ENCODE measurements around the gene WSCD1. TPM values are rescaled to one million over a fixed set of nuclear protein-coding genes. Genes with fewer than 3 reads are reported as not detected.

Gene WSCD1
- total and polyA plus RNA-seq, 2 donors (not counting 1 experiment from before 2014, with no cell fraction given) = not detected

DNA sequence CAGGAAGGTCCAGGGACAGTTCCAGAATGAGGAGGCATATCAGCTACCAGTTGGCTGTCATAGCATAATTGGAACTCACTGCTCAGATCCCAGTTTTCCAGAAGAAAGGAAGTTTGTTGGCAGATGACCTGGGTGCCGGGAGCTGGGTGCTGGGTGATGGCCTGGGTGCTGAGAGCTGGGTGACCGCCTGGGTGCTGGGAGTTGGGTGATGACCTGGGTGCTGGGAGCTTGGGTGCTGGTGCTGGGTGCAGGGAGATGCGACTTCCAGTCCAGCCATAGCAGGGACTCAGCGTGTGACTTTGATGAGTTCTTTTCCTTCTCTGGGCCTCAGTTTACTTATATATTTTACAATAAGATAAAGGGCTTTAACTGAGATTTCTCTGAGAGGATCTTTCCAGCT is 18.0 kb downstream of the WSCD1 start:
- Histone ChIP-seq H3K4me1 (ENCODE audit: control insufficient read depth in 2 of 2, insufficient read depth in 2 of 2, low read length in 2 of 2) (no peaks in the 10 kb centered on the region), H3K9me3 (ENCODE audit: control extremely low read depth in 1 of 3, control insufficient read depth in 2 of 3, insufficient read depth in 1 of 3, low read length in 2 of 3) (no peaks in the 10 kb centered on the region), H3K4me3 (ENCODE audit: control extremely low read depth in 1 of 5, extremely low read depth in 1 of 5, insufficient read depth in 1 of 5, low read depth in 2 of 5, low read length in 4 of 5) (no peak overlapping the region), H3K27me3 (replicated peaks in 1 of 4; ENCODE audit: control extremely low read depth in 1 of 4, control insufficient read depth in 3 of 4, insufficient read depth in 4 of 4, low read length in 3 of 4) (no peaks in the 10 kb centered on the region), H3K27ac (ENCODE audit: low read length in 2 of 2) (no peak overlapping the region), H3K9ac (ENCODE audit: low read length) (no peak overlapping the region), H3K4me2 (replicated peaks; ENCODE audit: low read depth, low read length, poor library complexity, severe bottlenecking) (no peak overlapping the region), H3K79me2 (ENCODE audit: control insufficient read depth, insufficient read depth, low read length) (no peaks in the 10 kb centered on the region), H4K20me1 (ENCODE audit: control insufficient read depth, insufficient read depth, low read length, poor library complexity, severe bottlenecking) (no peaks in the 10 kb centered on the region), H3K36me3 (replicated peaks in 1 of 2; ENCODE audit: control extremely low read depth in 1 of 2, control insufficient read depth in 1 of 2, extremely low read depth in 1 of 2, insufficient read depth in 2 of 2, low read length in 1 of 2) (no peaks in the 10 kb centered on the region), H2AFZ (ENCODE audit: insufficient read depth, low read depth, low read length, poor library complexity, severe bottlenecking) (no peak overlapping the region)
- DNase-seq (no peak), ATAC-seq (ENCODE audit: low read depth) (no peak)
- TF ChIP-seq, protein P1, sequence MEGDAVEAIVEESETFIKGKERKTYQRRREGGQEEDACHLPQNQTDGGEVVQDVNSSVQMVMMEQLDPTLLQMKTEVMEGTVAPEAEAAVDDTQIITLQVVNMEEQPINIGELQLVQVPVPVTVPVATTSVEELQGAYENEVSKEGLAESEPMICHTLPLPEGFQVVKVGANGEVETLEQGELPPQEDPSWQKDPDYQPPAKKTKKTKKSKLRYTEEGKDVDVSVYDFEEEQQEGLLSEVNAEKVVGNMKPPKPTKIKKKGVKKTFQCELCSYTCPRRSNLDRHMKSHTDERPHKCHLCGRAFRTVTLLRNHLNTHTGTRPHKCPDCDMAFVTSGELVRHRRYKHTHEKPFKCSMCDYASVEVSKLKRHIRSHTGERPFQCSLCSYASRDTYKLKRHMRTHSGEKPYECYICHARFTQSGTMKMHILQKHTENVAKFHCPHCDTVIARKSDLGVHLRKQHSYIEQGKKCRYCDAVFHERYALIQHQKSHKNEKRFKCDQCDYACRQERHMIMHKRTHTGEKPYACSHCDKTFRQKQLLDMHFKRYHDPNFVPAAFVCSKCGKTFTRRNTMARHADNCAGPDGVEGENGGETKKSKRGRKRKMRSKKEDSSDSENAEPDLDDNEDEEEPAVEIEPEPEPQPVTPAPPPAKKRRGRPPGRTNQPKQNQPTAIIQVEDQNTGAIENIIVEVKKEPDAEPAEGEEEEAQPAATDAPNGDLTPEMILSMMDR (IDR thresholded peaks at IDR 0.05) = no peak
- no peak for TF ChIP-seq EZH2 (IDR thresholded peaks at IDR 0.05; ENCODE audit: borderline replicate concordance, insufficient read depth, low read depth, low read length, poor library complexity, severe bottlenecking)
- Mint-ChIP-seq H3K27me3 (peaks cover 4% of the 10 kb centered on the region), H3K4me1 (no peaks in the 10 kb centered on the region), H3K9me3 (ENCODE audit: insufficient read depth) (no peaks in the 10 kb centered on the region), H3K4me3 (no peak overlapping the region), H3K27ac (no peak overlapping the region)
- intact Hi-C loops (cut with micrococcal nuclease) = no loop called here
- CTCF ChIA-PET = no interaction called here
- POLR2A ChIA-PET = no interaction called here
- WGBS (ENCODE audit: insufficient coverage) = 100% methylated on average over 2 of the region's 4 CpGs

DNA sequence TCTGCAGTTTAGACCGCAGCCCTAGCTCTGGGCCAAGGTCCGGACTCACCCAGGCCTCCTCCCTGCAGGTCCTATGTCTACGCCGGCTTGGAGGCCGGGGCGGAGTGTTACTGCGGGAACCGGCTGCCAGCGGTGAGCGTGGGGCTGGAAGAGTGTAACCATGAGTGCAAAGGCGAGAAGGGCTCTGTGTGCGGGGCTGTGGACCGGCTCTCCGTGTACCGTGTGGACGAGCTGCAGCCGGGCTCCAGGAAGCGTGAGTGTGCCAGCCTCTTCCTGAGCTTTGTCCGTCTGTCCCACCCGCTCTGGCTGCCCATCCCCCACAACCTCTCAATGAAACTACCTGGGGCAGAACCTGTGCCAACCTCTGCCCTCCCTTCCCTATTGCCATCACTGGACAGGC is 20.1 kb downstream of the WSCD1 start:
- intact Hi-C loops (cut with micrococcal nuclease) = no loop called here
- Mint-ChIP-seq H3K9me3 (ENCODE audit: insufficient read depth) (no peaks in the 10 kb centered on the region), H3K27me3 (peaks cover 8% of the 10 kb centered on the region), H3K27ac (no peak overlapping the region), H3K4me3 (no peak overlapping the region), H3K4me1 (no peaks in the 10 kb centered on the region)
- 95% methylated on average over 20 of the region's 20 CpGs for WGBS (ENCODE audit: insufficient coverage)
- ATAC-seq (ENCODE audit: low read depth) (no peak), DNase-seq (no peak)
- Histone ChIP-seq H3K9ac (ENCODE audit: low read length) (no peak overlapping the region), H4K20me1 (ENCODE audit: control insufficient read depth, insufficient read depth, low read length, poor library complexity, severe bottlenecking) (no peaks in the 10 kb centered on the region), H3K9me3 (ENCODE audit: control extremely low read depth in 1 of 3, control insufficient read depth in 2 of 3, insufficient read depth in 1 of 3, low read length in 2 of 3) (no peaks in the 10 kb centered on the region), H3K4me2 (replicated peaks; ENCODE audit: low read depth, low read length, poor library complexity, severe bottlenecking) (no peak overlapping the region), H3K27ac (ENCODE audit: low read length in 2 of 2) (no peak overlapping the region), H3K4me1 (ENCODE audit: control insufficient read depth in 2 of 2, insufficient read depth in 2 of 2, low read length in 2 of 2) (no peaks in the 10 kb centered on the region), H3K36me3 (replicated peaks in 1 of 2; ENCODE audit: control extremely low read depth in 1 of 2, control insufficient read depth in 1 of 2, extremely low read depth in 1 of 2, insufficient read depth in 2 of 2, low read length in 1 of 2) (no peaks in the 10 kb centered on the region), H3K79me2 (ENCODE audit: control insufficient read depth, insufficient read depth, low read length) (no peaks in the 10 kb centered on the region), H3K27me3 (replicated peaks in 1 of 4; ENCODE audit: control extremely low read depth in 1 of 4, control insufficient read depth in 3 of 4, insufficient read depth in 4 of 4, low read length in 3 of 4) (no peaks in the 10 kb centered on the region), H2AFZ (ENCODE audit: insufficient read depth, low read depth, low read length, poor library complexity, severe bottlenecking) (no peak overlapping the region), H3K4me3 (ENCODE audit: control extremely low read depth in 1 of 5, extremely low read depth in 1 of 5, insufficient read depth in 1 of 5, low read depth in 2 of 5, low read length in 4 of 5) (no peak overlapping the region)
- ChIA-PET POLR2A (no interaction called here), CTCF (no interaction called here)
- no peak for TF ChIP-seq EZH2 (IDR thresholded peaks at IDR 0.05; ENCODE audit: borderline replicate concordance, insufficient read depth, low read depth, low read length, poor library complexity, severe bottlenecking)
- TF ChIP-seq, protein P1 (IDR thresholded peaks at IDR 0.05) = no peak
